Smooth muscle cell (in vitro differentiated cells): ENCODE measurements around the gene SLC41A3. TPM values are rescaled to one million over a fixed set of nuclear protein-coding genes. Genes with fewer than 3 reads are reported as not detected.
"Not testable (repeated sequence)": the region's sequence is repeated elsewhere in the genome, so short reads cannot be mapped to it uniquely, and the experiment has no call there.

Experiments
- DNase-seq: peaks from one replicate; lab custom pipeline; 2025; ENCODE audit not compliant: unreplicated experiment; lab: John Stamatoyannopoulos, UW
- H2AFZ ChIP-seq: fragments of 200-600 bp; sonication (generic); 2 replicates; pipeline ENCODE4 v1.6.0; 2016; ENCODE audit warnings: antibody characterized with exemption, low read depth, mild to moderate bottlenecking
- H3F3A ChIP-seq: fragments of 200-600 bp; sonication (generic); 2 replicates; pipeline ENCODE4 v1.6.0; 2017; ENCODE audit warnings: antibody characterized with exemption, low read depth
- H3K27ac ChIP-seq: fragments of 200-600 bp; sonication (generic); 2 replicates; pipeline ENCODE4 v1.5.1; 2016; ENCODE audit warnings: low read depth, mild to moderate bottlenecking
- H3K27me3 ChIP-seq: fragments of 200-600 bp; sonication (generic); 2 replicates; pipeline ENCODE4 v1.6.1; 2016; ENCODE audit warnings: low read depth, mild to moderate bottlenecking
- H3K36me3 ChIP-seq: fragments of 200-600 bp; sonication (generic); 2 replicates; pipeline ENCODE4 v1.5.1; 2016; ENCODE audit warnings: low read depth
- H3K4me1 ChIP-seq: fragments of 200-600 bp; sonication (generic); 2 replicates; pipeline ENCODE4 v1.5.1; 2016; ENCODE audit warnings: low read depth
- H3K4me2 ChIP-seq: fragments of 200-600 bp; sonication (generic); 2 replicates; pipeline ENCODE4 v1.6.0; 2016; ENCODE audit warnings: mild to moderate bottlenecking
- H3K4me3 ChIP-seq: fragments of 200-600 bp; sonication (generic); 2 replicates; pipeline ENCODE4 v1.5.1; 2016; ENCODE audit warnings: mild to moderate bottlenecking
- H3K79me2 ChIP-seq: fragments of 200-600 bp; sonication (generic); 2 replicates; pipeline ENCODE4 v1.6.0; 2016; ENCODE audit warnings: low read depth, mild to moderate bottlenecking
- H3K9ac ChIP-seq: fragments of 200-600 bp; sonication (generic); 2 replicates; pipeline ENCODE4 v1.6.0; 2016; ENCODE audit warnings: low read depth
- H3K9me3 ChIP-seq: fragments of 200-600 bp; sonication (generic); replicated peaks from 2 replicates; pipeline ENCODE4 v1.5.1; 2016; ENCODE audit warnings: low read depth
- H4K20me1 ChIP-seq: fragments of 200-600 bp; sonication (generic); 2 replicates; pipeline ENCODE4 v1.6.0; 2016; ENCODE audit warnings: low read depth
- WGBS: methylation state at CpG from one replicate; pipeline ENCODE4 v1.1.7; 2016; ENCODE audit warnings: low lambda C conversion rate; 5-methylcytosine and 5-hydroxymethylcytosine counted together
- polyA plus RNA-seq: library from polyadenylated mRNA; unstranded; fragments of >200 nt; fragmentation: Nextera tagmentation; extraction: Ambion mirVana; gene quantifications from 2 replicates; pipeline ENCODE4 v1.2.1, GENCODE V29; 2016
- total RNA-seq: library from RNA; depleted of rRNA; stranded (reverse); fragments of >200 nt; gene quantifications from 2 replicates; pipeline ENCODE4 v1.2.3, GENCODE V29; 2014
- TF ChIP-seq, protein P1 (sequence below): fragments of 200-600 bp; sonication (generic); IDR thresholded peaks from 2 replicates; pipeline ENCODE4 v1.5.1; 2017; ENCODE audit warnings: borderline replicate concordance, mild to moderate bottlenecking, antibody characterized with exemption; ENCODE audit not compliant: insufficient read depth, poor library complexity, severe bottlenecking

SLC41A3 gene
- total and polyA plus RNA-seq, 2 experiments from 2014 or later = 20.7 to 23.9 TPM

DNA sequence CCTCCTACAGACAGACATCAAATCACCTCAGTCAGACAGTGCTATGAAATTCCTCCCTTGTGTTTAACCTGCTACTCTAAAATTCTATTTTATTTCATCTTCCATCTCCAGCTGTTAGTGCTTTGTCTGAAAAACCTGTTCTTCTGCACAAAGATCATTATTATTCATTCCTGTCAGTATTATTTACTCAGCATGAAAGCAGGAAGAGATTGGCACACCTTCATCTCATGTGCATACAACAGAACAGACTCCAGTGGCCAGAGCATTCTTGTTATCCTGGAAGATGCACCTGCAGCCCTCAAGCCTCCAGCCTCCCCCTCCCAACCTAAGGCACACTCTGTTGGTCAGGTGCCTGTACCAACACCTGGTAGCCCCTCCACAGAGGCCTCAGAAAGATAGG, 116.8 kb downstream of the SLC41A3 start:
- Histone ChIP-seq H3K9me3 (no peaks in the 10 kb centered on the region), H2AFZ (no peak overlapping the region), H3K4me3 (no peak overlapping the region), H3K79me2 (no peaks in the 10 kb centered on the region), H3F3A (no peaks in the 10 kb centered on the region), H3K4me1 (no peaks in the 10 kb centered on the region), H3K9ac (no peak overlapping the region), H4K20me1 (no peaks in the 10 kb centered on the region), H3K4me2 (no peak overlapping the region), H3K36me3 (no peaks in the 10 kb centered on the region), H3K27ac (no peak overlapping the region), H3K27me3 (peaks cover 69% of the 10 kb centered on the region)
- DNase-seq = no peak
- TF ChIP-seq, protein P1, sequence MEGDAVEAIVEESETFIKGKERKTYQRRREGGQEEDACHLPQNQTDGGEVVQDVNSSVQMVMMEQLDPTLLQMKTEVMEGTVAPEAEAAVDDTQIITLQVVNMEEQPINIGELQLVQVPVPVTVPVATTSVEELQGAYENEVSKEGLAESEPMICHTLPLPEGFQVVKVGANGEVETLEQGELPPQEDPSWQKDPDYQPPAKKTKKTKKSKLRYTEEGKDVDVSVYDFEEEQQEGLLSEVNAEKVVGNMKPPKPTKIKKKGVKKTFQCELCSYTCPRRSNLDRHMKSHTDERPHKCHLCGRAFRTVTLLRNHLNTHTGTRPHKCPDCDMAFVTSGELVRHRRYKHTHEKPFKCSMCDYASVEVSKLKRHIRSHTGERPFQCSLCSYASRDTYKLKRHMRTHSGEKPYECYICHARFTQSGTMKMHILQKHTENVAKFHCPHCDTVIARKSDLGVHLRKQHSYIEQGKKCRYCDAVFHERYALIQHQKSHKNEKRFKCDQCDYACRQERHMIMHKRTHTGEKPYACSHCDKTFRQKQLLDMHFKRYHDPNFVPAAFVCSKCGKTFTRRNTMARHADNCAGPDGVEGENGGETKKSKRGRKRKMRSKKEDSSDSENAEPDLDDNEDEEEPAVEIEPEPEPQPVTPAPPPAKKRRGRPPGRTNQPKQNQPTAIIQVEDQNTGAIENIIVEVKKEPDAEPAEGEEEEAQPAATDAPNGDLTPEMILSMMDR = no peak

DNA sequence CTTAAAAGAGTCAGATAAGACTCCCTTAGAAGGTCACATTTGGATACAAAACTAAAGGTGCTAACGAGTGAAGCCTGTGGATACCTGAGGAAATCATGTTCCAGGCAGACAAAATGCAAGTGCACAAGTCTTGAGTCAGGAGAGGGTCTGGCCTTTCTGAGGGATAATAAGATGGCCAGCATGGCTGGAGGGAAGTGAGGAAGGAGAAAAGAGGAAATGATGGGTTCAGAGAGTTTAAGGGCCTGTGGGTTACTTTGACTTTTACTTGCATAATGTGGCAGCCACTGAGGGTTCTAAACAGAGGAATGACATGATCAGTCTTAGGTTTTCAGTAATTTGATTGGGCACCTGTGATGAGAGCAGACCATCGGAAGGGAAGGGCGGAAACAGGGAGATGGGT, 118.4 kb downstream of the SLC41A3 start:
- no peak overlapping the region for H3K4me3 ChIP-seq
- no peak overlapping the region for H3K9ac ChIP-seq
- 87% methylated on average over 3 of the region's 3 CpGs for WGBS
- no peak overlapping the region for H3K27ac ChIP-seq
- no peaks in the 10 kb centered on the region for H3F3A ChIP-seq
- H3K9me3 ChIP-seq = no peaks in the 10 kb centered on the region
- H2AFZ ChIP-seq = no peak overlapping the region
- peaks cover 52% of the 10 kb centered on the region for H3K27me3 ChIP-seq
- TF ChIP-seq, protein P1 = no peak
- no peaks in the 10 kb centered on the region for H3K36me3 ChIP-seq
- H3K4me2 ChIP-seq = no peak overlapping the region
- H3K4me1 ChIP-seq = no peaks in the 10 kb centered on the region
- DNase-seq = no peak
- H3K79me2 ChIP-seq = no peaks in the 10 kb centered on the region
- no peaks in the 10 kb centered on the region for H4K20me1 ChIP-seq

DNA sequence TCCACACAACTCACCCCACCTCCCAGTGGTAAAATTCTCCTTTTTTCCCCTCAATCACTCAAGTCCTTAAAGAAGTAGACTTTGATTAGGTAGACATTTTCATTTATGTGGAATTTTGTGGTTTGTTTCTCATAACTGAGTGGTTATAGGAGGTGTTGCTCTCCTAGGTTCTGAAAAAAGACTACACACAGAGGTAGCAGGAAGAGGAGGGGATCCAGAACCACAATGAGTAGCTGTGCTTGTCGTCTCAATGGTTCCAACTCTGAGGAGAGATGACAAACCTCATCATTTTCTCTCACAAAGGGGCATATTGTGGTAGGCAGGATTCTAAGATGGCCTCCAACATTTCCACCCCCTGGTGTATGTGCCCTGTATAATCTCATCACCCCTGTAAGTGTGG, 120.1 kb downstream of the SLC41A3 start:
- not testable (repeated sequence) for DNase-seq, H3K36me3 ChIP-seq
- WGBS = 72% methylated on average over 1 of the region's 1 CpG

DNA sequence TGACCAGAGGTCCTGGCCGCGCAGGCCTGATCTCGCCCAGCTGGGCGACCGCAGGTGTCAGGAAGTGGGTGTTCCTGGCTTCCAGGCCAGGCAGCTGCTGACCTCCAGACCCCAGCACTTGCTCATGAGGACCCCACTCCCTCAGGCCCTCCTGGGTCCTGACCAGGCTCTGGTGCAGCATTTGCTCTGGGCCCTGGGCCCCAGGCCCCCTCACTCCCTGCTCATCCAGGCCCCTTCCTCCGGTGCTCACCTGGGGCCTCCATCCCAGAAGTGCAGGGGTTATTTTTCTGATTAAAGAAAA, 122.7 kb downstream of the SLC41A3 start:
- Histone ChIP-seq H2AFZ (no peak overlapping the region), H3K36me3 (no peaks in the 10 kb centered on the region), H3K4me1 (no peaks in the 10 kb centered on the region), H3K4me3 (no peak overlapping the region), H3K4me2 (no peak overlapping the region), H4K20me1 (no peaks in the 10 kb centered on the region), H3K9ac (no peak overlapping the region), H3F3A (no peaks in the 10 kb centered on the region), H3K27me3 (peaks cover 37% of the 10 kb centered on the region), H3K27ac (no peak overlapping the region), H3K79me2 (no peaks in the 10 kb centered on the region), H3K9me3 (no peaks in the 10 kb centered on the region)
- TF ChIP-seq, protein P1 = no peak
- WGBS = 95% methylated on average over 6 of the region's 6 CpGs
- DNase-seq = no peak

More for the DNA sequence above, 120.1 kb downstream of the SLC41A3 start:
- not testable (repeated sequence) for H4K20me1 ChIP-seq, H3K4me3 ChIP-seq, H2AFZ ChIP-seq, H3K4me1 ChIP-seq, H3K9me3 ChIP-seq, H3F3A ChIP-seq, H3K79me2 ChIP-seq, H3K4me2 ChIP-seq, H3K9ac ChIP-seq, H3K27ac ChIP-seq
- peaks cover 47% of the 10 kb centered on the region for H3K27me3 ChIP-seq
